Epithelial cell of prostate (primary cell): ENCODE data around the gene PHF21B.
"Not testable (repeated sequence)": the region's sequence is repeated elsewhere in the genome, so short reads cannot be mapped to it uniquely, and the experiment has no call there.

Experiments
- DNase-seq: peaks from one replicate; pipeline ENCODE4 v3.0.0-alpha.2; 2011; ENCODE audit warnings: low read depth, low spot score
- H3K27ac ChIP-seq: fragments of 450-650 bp; 2 replicates; pipeline ENCODE4 v1.5.1; 2017; ENCODE audit warnings: mild to moderate bottlenecking

The PHF21B gene

DNA sequence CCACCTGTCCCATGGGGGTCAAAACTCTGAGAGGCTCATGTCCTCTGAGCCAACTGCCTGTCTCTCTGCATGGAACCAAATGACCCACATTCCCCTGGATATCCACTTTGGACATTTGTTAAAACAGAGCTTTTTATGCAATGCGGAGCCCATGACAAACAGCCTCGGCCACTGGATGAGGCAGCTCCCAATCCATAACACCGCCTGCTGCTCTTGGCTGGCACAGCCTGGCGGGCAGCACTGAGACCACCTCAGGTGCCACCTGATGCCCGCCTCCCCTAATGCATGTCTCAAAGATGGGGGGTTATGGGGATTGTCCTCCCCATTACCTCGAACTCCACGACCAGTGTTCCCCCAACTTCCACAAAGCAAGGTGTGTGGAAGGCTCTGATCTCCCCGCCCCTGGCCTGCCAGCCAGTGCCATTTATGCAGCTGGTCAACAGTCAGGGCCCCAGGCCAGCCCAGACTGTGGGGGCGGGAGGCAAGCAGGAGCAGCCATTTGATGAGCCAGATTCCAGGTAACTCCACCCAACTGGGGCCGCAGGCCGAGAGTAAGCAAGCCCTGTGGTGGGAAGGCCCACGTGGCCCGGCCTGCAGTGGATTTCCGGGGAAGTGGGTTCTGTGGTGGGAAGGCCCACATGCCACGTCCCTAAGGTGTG is 84.2 kb downstream of the PHF21B start:
- DNase-seq: no peak
- no peak overlapping the region for H3K27ac ChIP-seq

DNA sequence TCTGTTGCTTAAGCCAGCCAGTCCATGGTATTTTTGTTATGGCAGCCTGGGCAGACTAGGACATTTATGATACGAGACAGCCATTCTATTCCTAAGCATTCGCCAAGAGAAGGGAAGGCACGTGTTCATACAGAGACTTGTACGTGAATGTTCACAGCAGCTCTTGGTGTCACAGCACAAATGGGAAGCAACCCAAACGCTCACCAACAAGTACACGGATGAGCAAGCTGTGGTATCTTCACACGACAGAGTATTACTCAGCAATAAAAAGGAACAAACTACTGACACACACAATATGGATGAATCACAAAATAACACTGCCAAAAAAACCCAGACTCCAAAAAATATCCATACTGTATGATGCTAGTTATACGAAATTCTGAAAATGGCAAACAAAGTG is 85.1 kb downstream of the PHF21B start:
- H3K27ac ChIP-seq: no peak overlapping the region
- DNase-seq: no peak

DNA sequence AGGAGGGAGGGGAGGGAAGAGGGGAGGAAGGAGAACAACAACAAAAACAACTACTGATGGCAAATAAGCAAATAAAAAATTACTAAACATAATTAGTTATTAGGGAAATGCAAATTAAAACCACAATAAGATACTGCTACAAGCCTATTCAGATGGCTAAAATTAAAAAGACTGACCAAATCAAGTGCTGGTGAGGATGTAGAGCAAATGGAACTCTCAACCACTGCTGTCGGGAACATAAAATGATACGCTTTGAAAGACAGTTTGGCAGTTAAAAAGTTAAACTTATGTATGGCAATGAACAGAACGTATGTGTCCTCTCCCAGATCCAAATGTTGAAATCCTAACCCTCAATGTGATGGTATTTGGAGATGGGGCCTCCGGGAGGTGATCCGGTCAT is 85.7 kb downstream of the PHF21B start:
- no peak overlapping the region for H3K27ac ChIP-seq
- no peak for DNase-seq

DNA sequence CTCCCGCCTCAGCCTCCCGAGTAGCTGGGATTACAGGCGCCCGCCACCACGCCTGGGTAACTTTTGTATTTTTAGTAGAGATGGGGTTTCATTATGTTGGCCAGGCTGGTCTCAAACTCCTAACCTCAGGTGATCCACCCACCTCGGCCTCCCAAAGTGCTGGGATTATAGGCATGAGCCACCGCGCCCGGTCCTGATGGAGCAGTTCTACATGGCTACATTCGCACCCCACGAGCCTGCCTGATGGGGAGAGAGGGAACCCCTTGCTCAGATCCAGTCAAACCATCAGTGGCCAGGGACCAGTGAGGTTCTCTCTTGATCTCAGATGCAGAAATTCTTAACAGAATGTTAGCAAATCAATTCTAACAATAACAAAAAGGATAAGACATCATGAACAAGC is 88.0 kb downstream of the PHF21B start:
- not testable (repeated sequence) for DNase-seq, H3K27ac ChIP-seq

DNA sequence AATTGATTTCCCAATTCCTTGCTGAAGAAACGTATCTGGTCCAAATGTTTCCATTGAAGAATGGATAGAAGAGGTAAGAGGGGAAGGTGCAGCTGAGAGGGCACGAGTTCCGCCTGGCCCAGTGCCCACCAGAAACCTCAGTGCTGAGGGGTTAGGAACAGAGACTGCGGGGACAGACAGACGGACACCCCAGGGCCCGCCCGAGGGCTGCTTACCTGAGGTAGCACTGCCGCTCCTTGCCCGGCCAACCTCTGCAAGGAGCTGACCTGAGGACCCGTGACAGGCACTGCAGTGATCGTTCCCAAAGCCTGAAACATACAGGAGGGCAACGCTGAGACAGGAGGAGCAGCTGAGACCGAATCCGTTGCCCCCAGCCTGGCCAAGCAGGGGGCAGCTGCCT is 89.6 kb downstream of the PHF21B start:
- no peak for DNase-seq
- no peak overlapping the region for H3K27ac ChIP-seq

DNA sequence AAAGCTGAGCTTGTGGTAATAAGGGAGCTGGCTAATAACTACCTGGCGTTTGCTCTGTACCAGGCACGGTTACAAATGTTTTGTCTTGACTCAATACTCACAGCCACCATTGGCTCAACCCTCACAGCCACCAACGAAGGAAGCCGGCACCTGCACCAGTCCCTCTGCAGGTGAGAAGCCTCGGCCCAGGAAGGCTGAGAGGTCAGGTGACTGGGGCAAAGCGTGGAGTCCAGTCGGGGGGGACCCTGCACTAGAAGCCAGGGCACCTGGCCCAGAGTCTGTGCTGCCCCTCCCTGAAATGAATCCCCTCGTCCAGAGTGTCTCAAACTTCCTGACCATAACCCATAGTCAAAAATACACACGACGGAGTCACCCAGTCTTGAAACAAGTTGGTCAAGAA is 90.1 kb downstream of the PHF21B start:
- no peak for DNase-seq
- H3K27ac ChIP-seq: no peak overlapping the region

DNA sequence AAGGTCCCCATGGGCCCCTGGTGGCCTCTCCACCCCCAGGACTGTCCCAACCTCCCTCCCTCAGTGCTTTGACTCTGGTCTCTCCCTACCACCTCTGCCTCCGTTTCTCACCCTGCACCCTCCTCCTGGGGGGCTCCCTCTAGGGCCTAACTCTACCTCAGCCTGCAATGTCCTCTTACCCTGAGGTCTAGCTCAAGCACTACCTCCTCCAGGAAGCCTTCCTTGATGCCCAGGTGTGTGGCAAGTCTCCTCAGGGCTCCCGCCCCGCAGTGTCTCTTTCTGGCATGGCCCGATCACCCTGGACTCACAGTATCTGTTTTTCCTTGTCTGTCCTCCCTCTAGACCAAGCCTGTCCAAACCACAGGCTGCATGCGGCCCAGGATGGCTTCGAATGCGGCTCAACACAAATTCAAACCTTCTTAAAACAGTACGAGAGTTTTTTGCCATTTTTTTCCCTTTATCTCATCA is 90.8 kb downstream of the PHF21B start:
- H3K27ac ChIP-seq: no peak overlapping the region
- DNase-seq: no peak

DNA sequence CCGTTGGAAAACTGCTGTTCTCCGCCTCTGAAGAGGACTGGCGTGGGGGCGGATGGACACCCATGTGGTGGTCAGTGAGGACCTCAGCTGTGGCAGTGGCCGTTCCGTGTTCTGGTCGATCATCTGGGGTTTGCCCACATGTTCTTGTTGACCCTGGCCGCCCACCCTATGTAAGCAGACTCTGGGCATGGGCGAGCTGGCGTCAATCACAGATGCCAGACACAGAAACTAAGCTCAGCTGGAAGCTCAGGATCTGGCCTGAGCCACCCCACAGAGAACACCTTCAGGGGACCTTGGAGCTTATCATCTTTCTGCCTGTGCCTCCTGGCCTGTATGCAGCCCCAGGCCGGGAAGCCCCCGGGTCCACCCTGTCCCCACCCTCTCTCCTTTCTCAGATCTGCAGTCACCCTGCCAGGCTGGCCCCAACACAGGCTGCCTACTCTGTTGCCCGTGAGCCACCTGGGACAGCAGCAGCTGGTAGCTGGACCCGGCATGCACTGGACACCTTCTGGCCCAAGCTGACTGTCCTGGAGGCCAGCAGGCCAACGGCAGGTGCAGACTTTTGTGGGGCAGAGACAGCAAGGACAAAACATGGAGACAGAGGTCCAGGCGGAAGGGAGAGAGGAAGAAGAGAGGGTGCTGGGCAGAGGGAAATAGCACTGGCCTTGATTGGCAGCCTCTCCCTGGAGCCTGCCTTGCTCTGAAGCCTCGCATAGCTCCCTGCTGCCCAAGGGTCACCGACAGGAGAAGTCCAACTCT is 91.5 kb downstream of the PHF21B start:
- no peak for DNase-seq

DNA sequence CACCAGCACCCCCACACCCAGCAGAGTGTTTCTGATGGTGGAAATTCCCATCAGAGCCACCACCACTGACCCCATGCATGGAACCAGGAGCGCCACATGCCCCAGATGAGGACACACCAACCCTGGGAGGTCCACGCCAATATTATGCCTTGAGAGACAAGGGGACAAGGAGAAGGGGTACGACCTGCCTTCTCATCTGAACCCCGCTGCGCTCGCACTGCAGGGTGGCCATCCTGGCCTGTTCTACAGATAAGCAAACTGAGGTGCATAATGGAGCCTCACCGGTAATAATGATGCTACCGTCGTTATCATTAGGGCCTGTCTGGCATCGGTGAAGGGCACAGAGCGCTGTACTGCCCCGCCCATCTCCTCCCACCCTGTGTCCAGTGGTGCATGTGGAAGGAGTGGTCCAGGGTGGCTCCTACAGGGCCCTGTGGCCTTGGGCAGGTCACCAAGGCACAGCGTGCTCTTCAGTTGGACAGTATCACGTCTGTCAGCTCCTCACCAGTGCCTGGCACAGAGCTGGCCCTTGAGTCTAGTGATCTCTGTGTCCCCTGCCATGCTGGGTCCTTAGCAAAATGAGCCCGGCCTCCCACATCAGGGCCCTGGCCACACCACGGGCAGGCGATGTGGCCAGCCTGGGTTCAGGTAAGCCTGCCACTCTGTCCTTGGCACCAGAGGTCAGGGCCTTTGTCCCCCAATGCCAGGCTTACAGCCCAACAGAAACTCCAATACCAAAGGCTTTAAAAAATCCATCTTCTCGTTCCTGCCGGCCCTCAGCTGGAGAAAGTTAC is 92.2 kb downstream of the PHF21B start:
- no peak overlapping the region for H3K27ac ChIP-seq
- no peak for DNase-seq

More for the DNA sequence above, 91.5 kb downstream of the PHF21B start:
- no peak overlapping the region for H3K27ac ChIP-seq

DNA sequence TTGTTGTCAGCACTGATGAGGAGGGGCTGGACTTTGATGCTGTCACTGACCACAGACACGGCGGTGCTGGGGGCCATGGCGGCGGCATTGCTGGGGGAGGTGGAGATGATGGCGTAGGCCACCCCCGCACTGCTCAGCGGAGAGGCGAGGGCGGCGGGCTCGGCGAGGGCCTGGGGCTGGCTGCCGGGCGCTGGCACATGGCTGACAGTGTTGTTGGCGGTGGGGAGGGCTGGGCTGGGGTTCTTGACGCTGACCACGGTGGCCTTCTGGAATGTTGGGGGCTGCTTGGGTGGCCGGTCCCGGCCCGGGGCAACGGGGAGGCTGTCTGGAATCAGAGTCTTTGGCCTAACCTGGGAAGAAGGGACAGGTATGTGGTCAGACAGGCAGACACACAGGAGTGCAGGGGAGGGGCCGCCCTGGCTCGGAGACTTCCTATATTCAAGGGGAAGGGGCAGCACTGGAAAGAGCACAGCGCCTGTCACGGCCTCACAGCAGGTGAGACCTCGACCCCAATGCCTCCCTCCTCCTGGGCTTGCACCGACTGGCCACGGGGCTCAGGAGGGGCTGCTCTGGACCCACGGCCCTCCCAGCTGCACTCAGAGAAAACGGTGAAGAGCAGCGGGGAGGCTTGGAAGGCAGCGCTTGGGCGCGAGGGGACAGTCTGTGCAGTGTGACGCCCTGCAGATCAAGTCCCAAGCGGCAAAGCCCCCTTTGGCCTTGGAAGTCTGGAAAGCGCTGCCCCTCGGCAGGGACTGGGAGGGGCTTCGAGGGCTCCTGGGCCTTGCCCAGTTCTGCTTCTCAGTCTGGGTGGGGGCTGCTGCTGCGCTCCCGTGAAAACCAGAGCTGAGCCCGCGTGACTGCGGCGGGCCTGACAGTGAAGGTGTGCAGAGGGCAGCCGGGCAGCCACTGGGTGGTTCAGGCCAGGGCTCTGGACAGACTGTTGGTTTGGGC is 93.2 kb downstream of the PHF21B start:
- no peak overlapping the region for H3K27ac ChIP-seq
- DNase-seq: no peak

DNA sequence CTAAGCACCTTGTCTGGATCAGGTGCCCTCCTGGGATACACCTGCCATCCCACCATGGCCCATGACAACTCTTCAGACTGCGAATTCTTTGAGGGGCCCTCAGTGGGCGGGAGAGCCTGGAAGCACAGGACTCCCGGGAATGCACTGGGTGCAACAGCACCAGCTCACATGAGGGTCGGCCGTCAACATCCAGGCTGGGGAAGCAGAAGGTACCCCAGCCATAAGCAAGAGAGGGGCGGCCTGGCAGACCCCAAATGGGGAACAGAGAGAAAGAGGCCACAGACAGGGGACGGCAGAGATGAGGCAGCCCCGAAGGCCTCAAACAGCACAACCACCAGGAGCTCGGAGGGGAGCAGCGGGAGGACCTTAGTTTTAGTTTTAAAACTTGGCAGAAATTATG is 94.4 kb downstream of the PHF21B start:
- no peak for DNase-seq
- H3K27ac ChIP-seq: no peak overlapping the region

DNA sequence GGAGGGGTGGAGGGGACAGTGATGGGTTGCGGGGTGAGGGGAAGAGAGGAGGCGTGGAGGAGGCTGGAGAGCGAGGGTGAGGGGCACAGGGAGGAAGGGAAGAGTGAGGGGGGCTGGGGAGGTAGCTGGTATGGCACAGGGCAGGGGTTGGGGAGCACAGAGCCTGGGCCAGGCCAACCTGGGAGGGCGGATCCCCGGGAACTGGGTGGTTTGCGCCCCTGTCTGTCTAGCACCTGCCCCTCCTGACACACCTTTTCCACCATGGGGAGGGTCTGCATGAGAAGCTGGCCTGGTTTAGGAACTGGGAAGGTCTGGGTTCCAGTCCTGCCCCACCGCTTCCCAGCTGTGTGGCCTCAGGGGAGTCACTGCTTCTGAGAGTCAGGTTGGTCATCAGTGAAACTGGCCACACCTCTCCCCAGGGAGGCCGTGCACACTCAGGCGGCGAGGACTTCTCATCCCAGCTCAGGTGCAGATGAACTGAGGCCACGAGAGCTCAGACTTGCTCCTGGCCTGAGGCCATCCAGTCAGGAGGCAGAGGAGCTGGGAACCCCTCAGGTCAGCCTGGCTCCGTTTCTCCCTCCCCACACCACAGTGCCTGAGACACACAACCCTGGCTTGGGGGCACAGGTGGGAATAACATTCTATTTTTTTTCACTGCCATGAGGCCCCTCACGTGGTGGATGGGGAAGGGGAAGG is 95.6 kb downstream of the PHF21B start:
- H3K27ac ChIP-seq: no peak overlapping the region
- no peak for DNase-seq

DNA sequence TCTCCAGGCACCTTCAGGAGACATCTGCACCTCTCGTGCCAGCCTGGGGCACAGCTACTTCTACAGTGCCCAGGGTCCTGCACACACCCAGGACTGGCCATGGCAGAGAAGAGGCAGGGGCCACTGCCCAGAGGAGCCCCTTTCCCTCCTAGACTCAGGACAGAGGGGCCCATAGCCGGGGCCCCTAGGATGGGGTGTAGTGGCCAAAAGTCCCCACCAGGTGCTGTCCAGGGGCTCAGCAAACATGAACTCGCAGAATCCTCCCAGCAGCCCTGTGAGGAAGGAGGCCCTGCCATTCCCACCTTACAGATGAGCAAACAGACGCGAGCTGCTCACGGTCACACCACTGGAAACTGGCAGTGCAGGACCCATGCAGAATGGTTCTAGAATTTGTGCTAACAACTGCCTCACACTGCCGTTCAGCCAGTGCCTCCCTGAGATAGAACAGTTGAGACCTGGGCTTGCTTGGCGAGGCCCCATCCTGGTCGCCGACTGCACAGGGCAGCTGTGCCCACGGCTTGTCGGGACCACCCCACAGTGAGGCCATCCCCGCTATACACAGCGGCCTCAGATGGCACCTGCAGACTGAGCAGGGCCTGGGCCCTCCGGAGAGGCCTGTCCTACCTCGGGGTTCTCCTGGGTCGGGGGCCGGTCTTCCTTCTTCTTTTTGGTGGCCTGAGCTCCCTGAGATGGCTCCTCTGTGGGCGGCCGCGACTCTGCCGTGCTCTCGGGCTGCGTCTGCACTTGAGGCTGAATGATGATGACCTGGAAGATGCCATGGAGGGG is 96.4 kb downstream of the PHF21B start:
- no peak for DNase-seq
- H3K27ac ChIP-seq: no peak overlapping the region

DNA sequence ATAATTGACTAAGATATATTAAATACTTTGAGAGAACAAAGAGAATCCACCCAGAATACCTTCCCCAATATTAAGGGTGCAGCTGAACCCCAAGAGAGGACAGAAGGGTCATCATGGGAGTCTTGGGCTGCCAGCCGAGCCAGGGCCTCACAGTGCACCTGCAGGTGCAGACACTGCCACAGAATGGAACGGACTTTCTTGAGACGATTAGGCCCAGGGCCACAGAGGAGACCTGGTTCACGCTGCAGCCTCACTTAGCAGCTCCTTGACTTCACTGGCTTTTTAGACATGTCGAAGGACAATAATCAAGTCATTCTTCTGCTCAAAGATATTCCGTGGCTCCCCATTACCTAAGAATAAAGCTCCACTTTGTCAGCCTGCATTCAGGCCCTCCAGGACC is 100.6 kb downstream of the PHF21B start:
- no peak for DNase-seq
- no peak overlapping the region for H3K27ac ChIP-seq

DNA sequence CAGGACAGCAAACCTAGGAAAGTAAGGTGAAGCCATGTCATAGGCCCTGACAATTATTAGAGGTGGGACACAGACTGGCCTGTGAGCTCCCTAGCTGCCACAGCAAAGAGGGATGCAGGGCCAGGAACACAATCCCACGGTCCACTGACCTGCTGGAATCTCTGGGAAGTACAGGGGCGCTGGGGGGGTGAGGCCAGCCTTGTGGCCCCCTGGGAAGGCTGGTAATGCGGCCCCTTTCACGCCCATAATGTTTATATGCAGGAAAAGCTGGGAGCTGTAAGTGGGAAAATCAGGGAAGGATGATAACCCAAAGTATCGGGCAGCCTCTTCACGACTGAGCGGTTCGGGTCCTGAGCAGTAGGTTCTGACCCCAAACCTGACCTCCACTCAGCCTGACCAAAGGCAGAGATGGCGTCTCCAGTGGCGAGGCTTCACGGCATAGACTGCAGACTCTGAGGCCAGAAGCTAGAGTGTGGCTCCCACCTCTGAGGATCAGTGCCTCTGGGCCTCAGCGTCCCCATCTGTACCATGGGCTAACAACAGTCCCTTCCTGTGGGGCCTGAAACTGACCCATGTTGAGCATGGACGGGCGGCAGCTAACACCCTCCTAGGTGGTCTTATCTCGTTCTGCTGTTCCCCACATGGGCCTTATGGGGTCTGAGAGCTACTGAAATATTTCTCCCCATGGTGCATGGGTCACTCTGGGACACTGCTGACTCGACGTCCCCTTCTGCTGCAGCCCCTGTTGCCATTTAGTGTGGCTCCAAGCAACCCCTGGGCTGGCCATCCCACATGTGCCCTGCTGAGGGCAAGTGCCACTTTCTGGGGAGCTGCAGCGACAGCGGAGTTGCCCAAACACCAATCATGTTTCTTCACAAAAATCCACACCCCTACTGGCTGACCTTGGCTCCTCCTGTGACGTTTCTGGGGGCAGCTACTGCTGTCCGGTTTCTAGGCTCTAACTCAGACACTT is 101.8 kb downstream of the PHF21B start:
- H3K27ac ChIP-seq: no peak overlapping the region
- DNase-seq: no peak

DNA sequence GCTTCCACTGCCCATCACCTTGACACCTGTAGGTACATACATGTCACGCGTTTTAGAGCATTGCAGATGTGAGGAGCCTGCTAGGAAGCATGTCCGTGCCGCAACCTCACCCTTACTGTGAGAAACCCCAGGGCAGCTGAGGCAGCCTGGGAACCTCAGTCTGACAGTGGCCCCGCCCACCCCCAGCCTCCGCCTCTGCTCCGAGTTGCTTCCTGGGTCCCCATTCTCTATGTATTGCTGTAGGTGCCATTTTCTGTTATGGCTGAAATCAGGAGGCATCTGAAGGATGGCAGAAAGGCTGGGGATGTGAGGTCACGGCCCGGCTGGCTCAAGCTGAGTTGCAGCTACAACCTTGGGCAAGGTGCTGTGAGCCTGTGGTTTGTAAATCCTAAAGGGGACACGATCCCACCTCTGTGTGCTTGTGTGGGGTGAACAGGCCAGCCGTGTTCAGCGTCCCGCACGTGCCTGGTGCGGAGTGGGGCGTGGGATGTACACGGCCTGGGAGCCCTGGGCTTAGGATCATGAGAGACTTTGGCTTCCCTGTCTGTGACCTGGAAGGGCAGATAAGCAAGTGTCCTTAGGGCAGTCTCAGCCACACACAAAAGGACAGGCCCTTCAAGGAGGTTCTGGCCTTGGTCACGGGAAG is 102.7 kb downstream of the PHF21B start:
- DNase-seq: no peak
- no peak overlapping the region for H3K27ac ChIP-seq
